HL-60/S4 (cell line): Measurements from ENCODE around the gene HBE1.

Experiments used
- in situ Hi-C: fragments of 300-500 bp; cut with MboI; formaldehyde crosslinking; loops from 2 replicates; pipeline ENCODE4 v1.14.3; 2022; ENCODE audit warnings: low sequenced_read_pairs

The HBE1 gene

GRCh38 chr11:5235364-5236095, 34.2 kb downstream of the HBE1 start:
- in situ Hi-C loops, result no loop called here

- in situ Hi-C loops, result no loop called here
Measured at GRCh38 chr11:5234381-5234834, 35.3 kb downstream of the HBE1 start, which contains the start of gene HBD. Gene HBD, minus strand, starts transcription at chr11:5234483. Its CDS starts 50 bp downstream, at chr11:5234433.

- in situ Hi-C loops, result no loop called here
Measured at GRCh38 chr11:5233307-5233706, 36.4 kb downstream of the HBE1 start.

GRCh38 chr11:5232821-5233220, 36.9 kb downstream of the HBE1 start:
- in situ Hi-C loops, result no loop called here

- in situ Hi-C loops, result no loop called here
Measured at GRCh38 chr11:5232176-5232575, 37.6 kb downstream of the HBE1 start.

- in situ Hi-C loops, result no loop called here
Measured at GRCh38 chr11:5231111-5231510, 38.6 kb downstream of the HBE1 start.

GRCh38 chr11:5230266-5230665, 39.5 kb downstream of the HBE1 start:
- in situ Hi-C loops, result no loop called here

- in situ Hi-C loops, result no loop called here
Measured at GRCh38 chr11:5229796-5230195, 39.9 kb downstream of the HBE1 start.

GRCh38 chr11:5229356-5229755, 40.4 kb downstream of the HBE1 start:
- in situ Hi-C loops, result no loop called here

- in situ Hi-C loops, result no loop called here
Measured at GRCh38 chr11:5228124-5228523, 41.6 kb downstream of the HBE1 start.

- in situ Hi-C loops, result no loop called here
Measured at GRCh38 chr11:5227681-5228080, 42.1 kb downstream of the HBE1 start.

- in situ Hi-C loops, result no loop called here
Measured at GRCh38 chr11:5226732-5227310, 42.9 kb downstream of the HBE1 start, which contains the start of gene HBB. Gene HBB, minus strand, starts transcription at chr11:5227071. Its CDS starts 50 bp downstream, at chr11:5227021.

- in situ Hi-C loops, result no loop called here
Measured at GRCh38 chr11:5225480-5225871, 44.3 kb downstream of the HBE1 start.

GRCh38 chr11:5224538-5225479, 44.9 kb downstream of the HBE1 start:
- in situ Hi-C loops, result no loop called here

- in situ Hi-C loops, result no loop called here
Measured at GRCh38 chr11:5223686-5224085, 46.1 kb downstream of the HBE1 start.

- in situ Hi-C loops, result no loop called here
Measured at GRCh38 chr11:5223146-5223545, 46.6 kb downstream of the HBE1 start.
